ENCODE data around the gene WDFY3.

DNA sequence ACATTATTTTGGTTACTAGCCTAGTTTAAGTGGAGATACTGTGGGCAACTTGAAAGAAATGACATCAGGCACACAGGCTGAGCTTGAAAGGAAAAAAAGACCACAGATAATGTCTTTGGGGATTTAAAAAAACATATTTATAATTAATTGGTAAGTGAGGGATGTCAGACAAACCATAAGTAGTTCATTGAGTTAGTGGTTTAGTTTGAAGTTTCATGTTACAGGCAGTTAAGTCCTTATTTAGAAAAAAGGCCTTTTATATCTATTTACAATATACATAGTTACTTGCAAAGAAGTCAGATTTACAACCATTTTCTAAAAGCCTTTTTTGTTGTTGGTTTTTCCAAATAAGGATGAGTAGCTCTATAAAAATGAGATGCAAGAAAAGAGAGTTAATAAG lies 294.3 kb downstream of the WDFY3 start:
- TF ChIP-seq EZH2phosphoT487 (conservative IDR thresholded peaks at IDR 0.05; ENCODE audit: low read length): no peak
- TF ChIP-seq, protein P1, sequence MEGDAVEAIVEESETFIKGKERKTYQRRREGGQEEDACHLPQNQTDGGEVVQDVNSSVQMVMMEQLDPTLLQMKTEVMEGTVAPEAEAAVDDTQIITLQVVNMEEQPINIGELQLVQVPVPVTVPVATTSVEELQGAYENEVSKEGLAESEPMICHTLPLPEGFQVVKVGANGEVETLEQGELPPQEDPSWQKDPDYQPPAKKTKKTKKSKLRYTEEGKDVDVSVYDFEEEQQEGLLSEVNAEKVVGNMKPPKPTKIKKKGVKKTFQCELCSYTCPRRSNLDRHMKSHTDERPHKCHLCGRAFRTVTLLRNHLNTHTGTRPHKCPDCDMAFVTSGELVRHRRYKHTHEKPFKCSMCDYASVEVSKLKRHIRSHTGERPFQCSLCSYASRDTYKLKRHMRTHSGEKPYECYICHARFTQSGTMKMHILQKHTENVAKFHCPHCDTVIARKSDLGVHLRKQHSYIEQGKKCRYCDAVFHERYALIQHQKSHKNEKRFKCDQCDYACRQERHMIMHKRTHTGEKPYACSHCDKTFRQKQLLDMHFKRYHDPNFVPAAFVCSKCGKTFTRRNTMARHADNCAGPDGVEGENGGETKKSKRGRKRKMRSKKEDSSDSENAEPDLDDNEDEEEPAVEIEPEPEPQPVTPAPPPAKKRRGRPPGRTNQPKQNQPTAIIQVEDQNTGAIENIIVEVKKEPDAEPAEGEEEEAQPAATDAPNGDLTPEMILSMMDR (IDR thresholded peaks at IDR 0.05; ENCODE audit: insufficient read depth, low read length, poor library complexity, severe bottlenecking): no peak

Data from SU-DHL-6 (cell line).